HTERT RPE-1 (cell line): Measurements from ENCODE around the gene USP17L5.
"Not testable (repeated sequence)": the region's sequence is repeated elsewhere in the genome, so short reads cannot be mapped to it uniquely, and the experiment has no call there.

Source experiments
- in situ Hi-C: fragments of 300-500 bp; cut with MboI; formaldehyde crosslinking; loops from 4 replicates; pipeline ENCODE4 v1.14.3; 2020; ENCODE audit warnings: low sequenced_read_pairs

The USP17L5 gene, protein sequence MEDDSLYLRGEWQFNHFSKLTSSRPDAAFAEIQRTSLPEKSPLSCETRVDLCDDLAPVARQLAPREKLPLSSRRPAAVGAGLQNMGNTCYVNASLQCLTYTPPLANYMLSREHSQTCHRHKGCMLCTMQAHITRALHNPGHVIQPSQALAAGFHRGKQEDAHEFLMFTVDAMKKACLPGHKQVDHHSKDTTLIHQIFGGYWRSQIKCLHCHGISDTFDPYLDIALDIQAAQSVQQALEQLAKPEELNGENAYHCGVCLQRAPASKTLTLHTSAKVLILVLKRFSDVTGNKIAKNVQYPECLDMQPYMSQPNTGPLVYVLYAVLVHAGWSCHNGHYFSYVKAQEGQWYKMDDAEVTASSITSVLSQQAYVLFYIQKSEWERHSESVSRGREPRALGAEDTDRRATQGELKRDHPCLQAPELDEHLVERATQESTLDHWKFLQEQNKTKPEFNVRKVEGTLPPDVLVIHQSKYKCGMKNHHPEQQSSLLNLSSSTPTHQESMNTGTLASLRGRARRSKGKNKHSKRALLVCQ

DNA sequence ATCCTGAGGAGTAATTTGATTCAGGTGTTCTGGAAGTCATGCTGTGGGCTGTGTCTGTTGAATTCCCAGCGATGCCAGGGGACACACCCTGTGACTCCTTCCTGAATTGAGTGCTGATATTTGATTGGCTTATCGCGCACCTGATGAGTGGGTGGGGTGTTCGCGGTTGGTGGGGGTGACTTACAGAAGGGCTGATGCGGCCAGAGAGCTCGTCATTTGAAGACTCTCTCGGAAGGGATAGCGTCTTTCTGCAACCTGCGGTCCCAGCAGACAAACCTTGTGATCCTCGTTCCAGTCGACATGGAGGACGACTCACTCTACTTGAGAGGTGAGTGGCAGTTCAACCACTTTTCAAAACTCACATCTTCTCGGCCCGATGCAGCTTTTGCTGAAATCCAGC, at the start of gene USP17L5:
TSS of gene USP17L5 (plus strand) at position 301 of the 400 bp plus-strand sequence. CDS start at position 301, 0 bp downstream.
- in situ Hi-C loops = not testable (repeated sequence)

DNA sequence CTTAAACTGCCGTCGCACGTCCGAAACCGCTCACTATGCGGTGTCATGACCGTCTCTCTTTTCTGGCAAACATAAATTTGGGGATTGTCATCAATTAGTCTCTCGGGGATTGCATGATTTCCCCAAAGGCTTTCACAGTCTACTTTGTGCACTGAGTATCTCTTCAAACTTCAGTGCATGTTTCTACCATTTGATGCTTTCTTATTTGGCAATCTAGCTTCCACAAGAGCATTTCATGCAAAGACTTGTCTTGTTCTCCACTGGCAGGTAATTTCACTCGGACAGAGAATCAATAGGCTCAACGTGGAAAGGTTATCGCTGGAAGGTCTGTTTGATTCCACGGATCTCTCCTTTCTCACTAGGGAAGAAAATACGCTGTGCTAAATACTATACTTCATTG, 15.0 kb upstream of the USP17L5 start:
- in situ Hi-C loops = not testable (repeated sequence)

DNA sequence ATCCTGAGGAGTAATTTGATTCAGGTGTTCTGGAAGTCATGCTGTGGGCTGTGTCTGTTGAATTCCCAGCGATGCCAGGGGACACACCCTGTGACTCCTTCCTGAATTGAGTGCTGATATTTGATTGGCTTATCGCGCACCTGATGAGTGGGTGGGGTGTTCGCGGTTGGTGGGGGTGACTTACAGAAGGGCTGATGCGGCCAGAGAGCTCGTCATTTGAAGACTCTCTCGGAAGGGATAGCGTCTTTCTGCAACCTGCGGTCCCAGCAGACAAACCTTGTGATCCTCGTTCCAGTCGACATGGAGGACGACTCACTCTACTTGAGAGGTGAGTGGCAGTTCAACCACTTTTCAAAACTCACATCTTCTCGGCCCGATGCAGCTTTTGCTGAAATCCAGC, 14.3 kb upstream of the USP17L5 start, which contains the start of gene USP17L24:
TSS of gene USP17L24 (plus strand) at position 301 of the 400 bp plus-strand sequence. CDS start at position 301, 0 bp downstream.
- in situ Hi-C loops = not testable (repeated sequence)

DNA sequence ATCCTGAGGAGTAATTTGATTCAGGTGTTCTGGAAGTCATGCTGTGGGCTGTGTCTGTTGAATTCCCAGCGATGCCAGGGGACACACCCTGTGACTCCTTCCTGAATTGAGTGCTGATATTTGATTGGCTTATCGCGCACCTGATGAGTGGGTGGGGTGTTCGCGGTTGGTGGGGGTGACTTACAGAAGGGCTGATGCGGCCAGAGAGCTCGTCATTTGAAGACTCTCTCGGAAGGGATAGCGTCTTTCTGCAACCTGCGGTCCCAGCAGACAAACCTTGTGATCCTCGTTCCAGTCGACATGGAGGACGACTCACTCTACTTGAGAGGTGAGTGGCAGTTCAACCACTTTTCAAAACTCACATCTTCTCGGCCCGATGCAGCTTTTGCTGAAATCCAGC, 9.6 kb upstream of the USP17L5 start, which contains the start of gene USP17L25:
TSS of gene USP17L25 (plus strand) at position 301 of the 400 bp plus-strand sequence. CDS start at position 301, 0 bp downstream.
- in situ Hi-C loops = not testable (repeated sequence)

DNA sequence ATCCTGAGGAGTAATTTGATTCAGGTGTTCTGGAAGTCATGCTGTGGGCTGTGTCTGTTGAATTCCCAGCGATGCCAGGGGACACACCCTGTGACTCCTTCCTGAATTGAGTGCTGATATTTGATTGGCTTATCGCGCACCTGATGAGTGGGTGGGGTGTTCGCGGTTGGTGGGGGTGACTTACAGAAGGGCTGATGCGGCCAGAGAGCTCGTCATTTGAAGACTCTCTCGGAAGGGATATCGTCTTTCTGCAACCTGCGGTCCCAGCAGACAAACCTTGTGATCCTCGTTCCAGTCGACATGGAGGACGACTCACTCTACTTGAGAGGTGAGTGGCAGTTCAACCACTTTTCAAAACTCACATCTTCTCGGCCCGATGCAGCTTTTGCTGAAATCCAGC, 4.8 kb upstream of the USP17L5 start, which contains the start of gene USP17L26:
TSS of gene USP17L26 (plus strand) at position 301 of the 400 bp plus-strand sequence. CDS start at position 301, 0 bp downstream.
- in situ Hi-C loops = not testable (repeated sequence)

DNA sequence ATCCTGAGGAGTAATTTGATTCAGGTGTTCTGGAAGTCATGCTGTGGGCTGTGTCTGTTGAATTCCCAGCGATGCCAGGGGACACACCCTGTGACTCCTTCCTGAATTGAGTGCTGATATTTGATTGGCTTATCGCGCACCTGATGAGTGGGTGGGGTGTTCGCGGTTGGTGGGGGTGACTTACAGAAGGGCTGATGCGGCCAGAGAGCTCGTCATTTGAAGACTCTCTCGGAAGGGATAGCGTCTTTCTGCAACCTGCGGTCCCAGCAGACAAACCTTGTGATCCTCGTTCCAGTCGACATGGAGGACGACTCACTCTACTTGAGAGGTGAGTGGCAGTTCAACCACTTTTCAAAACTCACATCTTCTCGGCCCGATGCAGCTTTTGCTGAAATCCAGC, 4.6 kb downstream of the USP17L5 start, which contains the start of gene USP17L27:
TSS of gene USP17L27 (plus strand) at position 301 of the 400 bp plus-strand sequence. CDS start at position 301, 0 bp downstream.
- in situ Hi-C loops = not testable (repeated sequence)

DNA sequence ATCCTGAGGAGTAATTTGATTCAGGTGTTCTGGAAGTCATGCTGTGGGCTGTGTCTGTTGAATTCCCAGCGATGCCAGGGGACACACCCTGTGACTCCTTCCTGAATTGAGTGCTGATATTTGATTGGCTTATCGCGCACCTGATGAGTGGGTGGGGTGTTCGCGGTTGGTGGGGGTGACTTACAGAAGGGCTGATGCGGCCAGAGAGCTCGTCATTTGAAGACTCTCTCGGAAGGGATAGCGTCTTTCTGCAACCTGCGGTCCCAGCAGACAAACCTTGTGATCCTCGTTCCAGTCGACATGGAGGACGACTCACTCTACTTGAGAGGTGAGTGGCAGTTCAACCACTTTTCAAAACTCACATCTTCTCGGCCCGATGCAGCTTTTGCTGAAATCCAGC, 9.4 kb downstream of the USP17L5 start, which contains the start of gene USP17L28:
TSS of gene USP17L28 (plus strand) at position 301 of the 400 bp plus-strand sequence. CDS start at position 301, 0 bp downstream.
- in situ Hi-C loops = not testable (repeated sequence)

DNA sequence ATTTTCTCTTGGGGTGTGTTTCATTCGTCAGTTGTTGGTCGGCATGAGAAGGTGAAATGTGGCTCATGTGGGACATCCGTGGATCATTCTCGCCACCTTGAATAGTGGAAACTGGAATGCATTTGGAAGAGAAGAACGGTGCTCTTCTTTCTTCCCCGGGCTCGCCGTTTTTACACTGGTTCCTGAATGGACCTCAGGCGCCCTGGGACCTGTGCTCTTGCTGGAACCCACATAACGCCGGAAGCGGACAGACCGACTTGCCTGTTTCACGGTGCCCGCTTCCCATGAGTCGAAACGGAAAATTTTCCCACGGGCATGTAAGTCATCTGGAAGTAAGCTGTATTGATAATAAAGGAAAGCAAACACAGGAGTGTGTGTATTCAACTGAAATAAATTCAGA, 11.7 kb downstream of the USP17L5 start:
- in situ Hi-C loops = not testable (repeated sequence)

DNA sequence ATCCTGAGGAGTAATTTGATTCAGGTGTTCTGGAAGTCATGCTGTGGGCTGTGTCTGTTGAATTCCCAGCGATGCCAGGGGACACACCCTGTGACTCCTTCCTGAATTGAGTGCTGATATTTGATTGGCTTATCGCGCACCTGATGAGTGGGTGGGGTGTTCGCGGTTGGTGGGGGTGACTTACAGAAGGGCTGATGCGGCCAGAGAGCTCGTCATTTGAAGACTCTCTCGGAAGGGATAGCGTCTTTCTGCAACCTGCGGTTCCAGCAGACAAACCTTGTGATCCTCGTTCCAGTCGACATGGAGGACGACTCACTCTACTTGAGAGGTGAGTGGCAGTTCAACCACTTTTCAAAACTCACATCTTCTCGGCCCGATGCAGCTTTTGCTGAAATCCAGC, 14.1 kb downstream of the USP17L5 start, which contains the start of gene USP17L29:
TSS of gene USP17L29 (plus strand) at position 301 of the 400 bp plus-strand sequence. CDS start at position 301, 0 bp downstream.
- in situ Hi-C loops = not testable (repeated sequence)

DNA sequence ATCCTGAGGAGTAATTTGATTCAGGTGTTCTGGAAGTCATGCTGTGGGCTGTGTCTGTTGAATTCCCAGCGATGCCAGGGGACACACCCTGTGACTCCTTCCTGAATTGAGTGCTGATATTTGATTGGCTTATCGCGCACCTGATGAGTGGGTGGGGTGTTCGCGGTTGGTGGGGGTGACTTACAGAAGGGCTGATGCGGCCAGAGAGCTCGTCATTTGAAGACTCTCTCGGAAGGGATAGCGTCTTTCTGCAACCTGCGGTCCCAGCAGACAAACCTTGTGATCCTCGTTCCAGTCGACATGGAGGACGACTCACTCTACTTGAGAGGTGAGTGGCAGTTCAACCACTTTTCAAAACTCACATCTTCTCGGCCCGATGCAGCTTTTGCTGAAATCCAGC, 23.6 kb downstream of the USP17L5 start, which contains the start of gene USP17L30:
TSS of gene USP17L30 (plus strand) at position 301 of the 400 bp plus-strand sequence. CDS start at position 301, 0 bp downstream.
- in situ Hi-C loops = not testable (repeated sequence)

DNA sequence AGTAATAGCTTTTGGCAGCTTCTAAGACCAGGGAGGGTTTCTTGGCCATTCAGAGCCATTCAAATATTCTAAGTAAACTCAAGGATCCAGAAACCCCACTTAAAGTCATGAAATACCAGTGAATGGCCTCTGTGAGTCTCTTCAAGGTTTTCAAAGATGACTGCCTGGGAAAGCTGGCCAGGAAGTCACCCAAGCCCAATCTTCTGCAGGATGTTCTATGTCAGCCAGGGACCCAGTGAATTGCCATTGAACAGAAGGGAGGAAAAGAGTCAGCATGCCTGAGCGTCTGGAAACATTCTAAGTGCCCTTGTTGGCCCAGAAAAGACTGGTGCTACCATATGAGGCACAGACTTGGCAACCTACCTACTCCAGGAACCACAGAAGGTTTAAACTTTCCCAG, 40.7 kb downstream of the USP17L5 start:
- in situ Hi-C loops = not testable (repeated sequence)

DNA sequence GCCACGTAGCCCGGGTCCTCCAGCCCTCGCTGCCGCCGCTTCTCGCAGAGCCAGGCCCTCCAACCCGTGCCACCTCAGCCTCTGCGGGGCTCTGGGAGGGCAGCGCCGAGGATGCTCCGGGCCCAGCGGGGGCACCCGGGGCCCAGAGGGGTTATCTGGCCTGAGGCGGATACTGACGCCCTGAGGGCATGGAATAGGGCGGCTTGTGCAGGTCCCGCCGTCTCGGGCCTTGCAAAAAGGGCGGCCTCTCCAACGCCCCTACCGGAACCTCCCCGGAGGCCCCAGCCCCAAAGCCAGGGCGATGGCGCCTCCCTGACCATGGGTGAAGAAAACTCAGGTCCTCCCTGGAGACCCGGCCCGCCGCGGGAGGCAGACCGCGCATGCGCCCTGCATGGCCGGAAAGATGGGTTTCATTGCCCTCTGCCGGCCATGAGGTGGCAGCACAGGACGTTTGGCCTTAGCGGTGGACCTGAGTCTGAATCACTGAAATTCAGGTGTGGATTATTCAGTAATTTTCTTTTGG, 41.9 kb downstream of the USP17L5 start:
- in situ Hi-C loops = not testable (repeated sequence)

DNA sequence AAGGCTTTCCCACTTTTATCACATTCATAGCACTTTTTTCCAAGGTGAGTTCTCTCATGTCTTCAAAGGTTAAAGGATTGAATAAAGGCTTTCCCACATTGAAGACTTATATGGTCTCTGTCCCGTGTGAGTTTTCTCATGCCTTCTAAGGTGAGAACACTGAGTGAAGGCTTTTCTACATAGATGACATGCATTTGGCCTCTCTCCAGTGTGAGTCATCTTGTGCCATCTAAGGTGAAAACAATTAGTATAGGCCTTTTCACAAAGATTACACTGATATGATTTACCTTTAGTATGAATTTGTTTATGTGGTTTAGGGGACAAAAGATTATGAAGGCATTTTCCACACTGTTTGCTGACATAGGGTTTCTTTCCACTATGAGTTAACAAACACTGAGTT, 44.9 kb downstream of the USP17L5 start:
- in situ Hi-C loops = no loop called here

DNA sequence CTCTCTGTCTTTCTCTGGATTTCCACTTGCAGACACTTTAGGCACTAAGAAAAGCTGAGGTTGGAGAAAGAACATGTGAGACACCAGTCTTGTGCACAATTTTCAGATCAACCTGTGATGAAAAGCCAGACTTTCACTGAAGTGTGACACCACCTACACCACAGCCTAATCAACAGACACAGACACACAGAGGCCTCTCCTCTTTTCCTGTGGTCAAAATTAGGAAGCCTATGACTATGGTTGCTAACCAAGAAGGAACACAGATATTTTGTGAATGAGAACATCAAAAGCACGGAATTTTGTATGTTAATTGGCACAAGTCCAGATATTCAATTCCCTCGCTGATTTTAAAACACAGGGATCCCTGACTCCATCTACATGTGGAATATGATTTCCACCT, 49.8 kb downstream of the USP17L5 start:
- in situ Hi-C loops = not testable (repeated sequence)
